Spinal cord (tissue), 4 donors: ENCODE data around the gene AKIP1. TPM values are rescaled to one million over a fixed set of nuclear protein-coding genes. Genes with fewer than 3 reads are reported as not detected.

Experiments used
- polyA plus RNA-seq, 2 donors: library from polyadenylated mRNA; unstranded; fragments of 120-200 nt; gene quantifications; one replicate each; pipeline ENCODE4 v1.2.1, GENCODE V29; 2013; ENCODE audit not compliant: insufficient read length in 2 of 2
- small RNA-seq: library from RNA; depleted of rRNA; stranded (forward); fragments of <200 nt; gene quantifications from one replicate; pipeline ENCODE3, GENCODE V24; 2014; ENCODE audit warnings: low replicate concordance
- total RNA-seq, 2 donors: library from RNA; depleted of rRNA in 1 of 2; stranded (reverse); fragments of 120-200 nt in 1 of 2; fragments of >200 nt in 1 of 2; gene quantifications; one replicate each; pipeline versions ENCODE4 v1.2.3 to v1.2.4, GENCODE V29; 2013 to 2014

The AKIP1 gene
- total and polyA plus RNA-seq, 4 donors, result 21.3 to 43.6 (median 31.5) TPM

Small RNA genes within 50 kb of the gene (small RNA-seq; reads per million reads assigned to genes)
- gene RF00019, result not detected

Other genes with a start within 250 kb of the AKIP1 start
- 1 to 10 TPM; 6.8 to 8.5 TPM for gene TRIM66, start 228.5 kb upstream of the AKIP1 start, total RNA-seq
- gene TRIM66, start 228.5 kb upstream of the AKIP1 start, polyA plus RNA-seq, result 1 to 10 TPM; 4.8 to 8.1 TPM
- gene RPL27A, start 228.4 kb upstream of the AKIP1 start, total RNA-seq, result 1,000 to 10,000 TPM in 1 of 2 donors, 100 to 1,000 TPM in 1; 507 to 1,424 TPM
- gene RPL27A, start 228.4 kb upstream of the AKIP1 start, polyA plus RNA-seq, result 1,000 to 10,000 TPM; 1,382 to 1,396 TPM
- under 1 TPM in 1 of 2 donors, not detected in 1; 0.99 TPM for gene C11orf16, start 21.8 kb downstream of the AKIP1 start, total RNA-seq
- gene C11orf16, start 21.8 kb downstream of the AKIP1 start, polyA plus RNA-seq, result 1 to 10 TPM in 1 of 2 donors, under 1 TPM in 1; 0.30 to 1.1 TPM
- gene ASCL3, start 31.8 kb downstream of the AKIP1 start, total RNA-seq, result not detected
- under 1 TPM in 1 of 2 donors, not detected in 1; 0.26 TPM for gene ASCL3, start 31.8 kb downstream of the AKIP1 start, polyA plus RNA-seq
- 10 to 100 TPM; 57.2 to 74.4 TPM for gene TMEM9B, start 53.3 kb downstream of the AKIP1 start, total RNA-seq
- 100 to 1,000 TPM; 117 to 134 TPM for gene TMEM9B, start 53.3 kb downstream of the AKIP1 start, polyA plus RNA-seq
- 10 to 100 TPM in 1 of 2 donors, 1 to 10 TPM in 1; 9.9 to 57.1 TPM for gene NRIP3, start 92.8 kb downstream of the AKIP1 start, total RNA-seq
- gene NRIP3, start 92.8 kb downstream of the AKIP1 start, polyA plus RNA-seq, result 10 to 100 TPM; 27.3 to 31.5 TPM
- gene SCUBE2, start 180.4 kb downstream of the AKIP1 start, total RNA-seq, result 10 to 100 TPM; 15.9 to 21.4 TPM
- gene SCUBE2, start 180.4 kb downstream of the AKIP1 start, polyA plus RNA-seq, result 10 to 100 TPM; 23.9 to 29.4 TPM